Inflammatory macrophage treated with lipopolysaccharide for 4 hours (primary cell): Measurements from ENCODE around the gene PCCB.
"Not testable (repeated sequence)": the region's sequence is repeated elsewhere in the genome, so short reads cannot be mapped to it uniquely, and the experiment has no call there.

Experiments used
- DNase-seq: peaks from one replicate; pipeline ENCODE4 v3.0.0-alpha.2; 2020

PCCB gene

DNA sequence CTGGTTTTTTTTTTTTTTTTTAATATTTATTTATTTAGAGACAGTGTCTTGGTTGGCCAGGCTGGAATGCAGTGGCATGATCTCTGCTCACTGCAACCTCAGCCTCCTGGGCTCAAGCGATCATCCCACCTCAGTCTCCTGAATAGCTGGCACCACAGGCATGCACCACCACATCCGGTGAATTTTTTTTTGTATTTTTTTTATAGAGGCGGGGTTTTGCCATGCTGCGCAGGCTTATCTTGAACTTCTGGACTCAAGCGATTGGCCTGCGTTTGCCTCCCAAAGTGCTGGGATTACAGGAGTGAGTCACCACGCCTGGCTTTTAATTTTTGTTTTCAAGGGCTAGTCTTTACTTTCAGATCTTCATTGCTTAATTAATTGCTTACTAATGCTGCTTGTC, 13.1 kb downstream of the PCCB start:
- no peak for DNase-seq

GRCh38 chr3:136266468-136267125, 16.5 kb downstream of the PCCB start:
- DNase-seq: not testable (repeated sequence)

- no peak for DNase-seq
Measured at GRCh38 chr3:136267235-136267634, 17.1 kb downstream of the PCCB start.

DNA sequence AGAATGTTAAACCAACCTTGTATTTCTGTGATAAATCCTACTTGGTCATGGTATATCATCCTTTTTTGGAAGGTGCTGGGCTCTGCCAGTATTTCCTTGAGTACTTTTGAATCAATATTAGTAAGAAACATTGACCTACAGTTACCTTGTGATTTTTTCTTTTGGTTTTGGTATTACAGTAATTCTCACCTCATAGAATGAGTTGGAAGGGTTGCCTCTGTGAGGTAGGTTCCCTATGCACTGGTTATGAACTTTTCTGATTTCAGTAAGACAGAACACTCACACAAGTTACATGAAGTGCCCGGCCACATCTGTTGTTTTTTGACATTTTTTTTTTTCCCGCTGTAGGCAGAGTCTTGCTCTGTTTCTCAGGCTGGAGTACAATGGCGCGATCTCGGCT, 20.0 kb downstream of the PCCB start:
- DNase-seq: no peak

DNA sequence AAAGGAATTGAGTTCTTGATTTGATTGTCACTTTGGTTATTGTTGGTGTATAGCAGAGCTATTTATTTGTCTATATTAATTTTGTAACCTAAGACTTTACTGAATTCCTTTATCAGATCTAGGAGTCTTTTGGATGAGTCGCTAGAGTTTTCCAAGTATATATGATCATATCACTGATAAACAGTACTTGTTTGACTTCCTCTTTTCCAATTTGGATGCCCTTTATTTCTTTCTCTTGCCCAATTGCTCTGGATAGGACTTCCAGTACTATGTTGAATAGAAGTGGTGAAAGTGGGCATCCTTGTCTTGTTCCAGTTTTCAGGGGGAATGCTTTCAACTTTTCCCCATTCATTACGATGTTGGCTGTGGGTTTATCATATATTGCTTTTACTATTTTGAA, 21.5 kb downstream of the PCCB start:
- not testable (repeated sequence) for DNase-seq

GRCh38 chr3:136276049-136276755, 26.1 kb downstream of the PCCB start:
- DNase-seq: no peak

DNA sequence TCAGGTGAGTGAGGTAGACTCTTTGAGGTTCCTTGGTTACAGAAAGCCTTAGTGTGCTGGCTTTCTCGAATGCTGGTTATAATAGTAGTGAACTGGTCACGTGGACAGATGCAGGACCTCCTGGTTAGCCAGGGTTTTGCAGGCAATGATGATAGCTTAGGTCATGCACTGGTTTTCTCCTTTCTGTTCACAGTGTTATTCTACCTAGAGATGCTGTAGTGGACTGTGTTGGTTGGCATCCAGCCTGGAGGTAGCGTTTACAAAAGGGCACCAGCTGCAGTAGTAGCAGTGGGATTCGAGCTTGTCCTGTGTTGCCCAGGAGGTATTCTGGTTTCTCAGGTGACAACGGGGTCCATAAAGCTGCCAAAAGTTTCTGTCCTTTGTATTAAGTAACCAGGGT, 27.0 kb downstream of the PCCB start:
- DNase-seq: no peak

- no peak for DNase-seq
Measured at GRCh38 chr3:136277634-136278033, 27.5 kb downstream of the PCCB start.

DNA sequence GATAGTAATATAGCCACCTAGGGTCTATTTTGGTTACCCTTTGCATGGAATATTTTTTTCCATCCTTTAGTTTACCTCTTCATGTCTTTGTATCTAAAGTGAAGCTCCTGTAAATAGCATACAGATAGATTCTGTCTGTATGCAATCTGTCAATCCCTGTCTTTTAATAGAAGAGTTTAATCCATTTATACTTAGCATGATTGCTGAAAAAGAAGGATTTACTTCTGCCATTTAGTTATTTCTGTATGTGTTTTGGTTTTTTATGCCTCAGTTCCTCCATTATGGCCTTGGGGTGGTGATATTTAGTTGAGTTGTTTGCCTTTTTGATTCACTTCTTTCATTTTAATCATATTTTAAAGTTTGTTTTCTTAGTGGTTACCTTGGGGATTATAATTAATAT, 29.0 kb downstream of the PCCB start:
- DNase-seq: no peak

- DNase-seq: no peak
Measured at GRCh38 chr3:136280961-136281360, 30.8 kb downstream of the PCCB start.

GRCh38 chr3:136281966-136282520, 31.9 kb downstream of the PCCB start:
- DNase-seq: no peak

DNA sequence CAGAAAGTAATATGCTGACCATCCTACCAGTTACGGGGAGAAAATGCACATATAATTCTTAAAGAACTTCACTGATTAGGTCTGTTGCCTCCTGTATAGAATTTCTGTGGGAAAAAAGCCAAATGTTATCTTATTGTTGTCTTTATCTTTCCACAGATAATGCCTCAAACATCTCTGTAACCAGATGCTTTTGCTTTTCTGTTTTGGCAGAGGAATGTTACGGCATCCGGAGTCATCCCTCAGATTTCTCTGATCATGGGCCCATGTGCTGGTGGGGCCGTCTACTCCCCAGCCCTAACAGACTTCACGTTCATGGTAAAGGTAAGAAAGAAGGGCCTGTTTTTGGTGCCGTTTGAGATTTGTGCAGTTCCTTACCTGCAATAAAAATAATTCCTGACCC, 33.5 kb downstream of the PCCB start:
- DNase-seq: no peak

DNA sequence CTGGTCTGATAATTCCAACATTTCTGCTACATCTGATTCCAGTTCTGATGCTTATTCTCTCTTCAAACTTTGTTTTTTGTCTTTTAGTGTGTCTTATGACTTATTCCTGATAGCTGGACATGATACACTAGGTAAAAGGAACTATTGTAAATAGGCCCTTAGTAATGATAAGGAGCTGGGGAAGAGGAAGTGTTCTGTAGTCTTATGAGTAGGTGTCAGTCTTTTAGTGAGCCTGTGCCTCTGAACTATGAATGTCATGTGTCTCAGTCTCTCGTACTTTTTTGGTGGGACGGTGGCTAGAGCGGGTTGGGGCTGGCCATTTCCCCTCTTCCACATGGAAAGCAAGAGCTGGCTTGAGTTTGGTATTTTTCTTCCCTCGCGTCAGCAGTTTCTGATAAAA, 41.2 kb downstream of the PCCB start:
- DNase-seq: peak; percentile 24

- no peak for DNase-seq
Measured at GRCh38 chr3:136292500-136292899, 42.4 kb downstream of the PCCB start.

DNA sequence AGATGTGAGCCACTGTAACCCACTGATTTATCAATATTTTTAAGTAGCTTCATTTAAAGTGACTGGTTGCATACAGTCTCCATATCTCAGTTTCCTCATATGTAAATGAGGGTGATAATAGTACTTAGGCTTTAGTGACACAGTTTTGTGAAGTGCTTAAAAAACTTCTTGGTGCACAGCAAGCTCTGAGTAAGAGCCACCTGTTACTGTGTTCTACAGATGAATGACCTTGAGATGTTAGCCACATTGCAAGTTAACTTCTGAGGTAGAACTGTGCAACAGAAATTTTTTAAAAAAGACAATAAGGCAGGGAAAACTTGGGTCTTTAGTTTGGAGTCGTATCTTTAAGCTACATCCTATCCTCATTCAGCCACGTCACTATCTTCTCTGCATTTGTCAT, 43.1 kb downstream of the PCCB start:
- no peak for DNase-seq

DNA sequence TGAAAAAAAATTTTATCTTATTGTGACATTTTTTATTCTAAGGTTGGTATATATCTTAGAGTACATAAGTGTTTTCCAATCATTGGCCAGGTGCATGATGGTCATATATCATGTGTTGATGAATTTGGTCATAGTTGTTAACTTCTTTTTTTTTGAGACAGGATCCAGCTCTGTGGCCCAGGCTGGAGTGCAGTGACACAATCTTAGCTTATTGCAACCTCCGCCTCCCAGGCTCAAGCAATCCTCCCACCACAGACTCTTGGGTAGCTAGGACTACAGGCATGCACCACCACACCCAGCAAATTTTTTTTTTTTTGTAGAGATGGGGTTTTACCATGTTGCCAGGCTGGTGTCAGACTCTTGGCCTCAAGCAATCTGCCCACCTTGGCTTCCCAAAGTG, 44.0 kb downstream of the PCCB start:
- peak; percentile 30 for DNase-seq

- DNase-seq: no peak
Measured at GRCh38 chr3:136296960-136297359, 46.8 kb downstream of the PCCB start.

DNA sequence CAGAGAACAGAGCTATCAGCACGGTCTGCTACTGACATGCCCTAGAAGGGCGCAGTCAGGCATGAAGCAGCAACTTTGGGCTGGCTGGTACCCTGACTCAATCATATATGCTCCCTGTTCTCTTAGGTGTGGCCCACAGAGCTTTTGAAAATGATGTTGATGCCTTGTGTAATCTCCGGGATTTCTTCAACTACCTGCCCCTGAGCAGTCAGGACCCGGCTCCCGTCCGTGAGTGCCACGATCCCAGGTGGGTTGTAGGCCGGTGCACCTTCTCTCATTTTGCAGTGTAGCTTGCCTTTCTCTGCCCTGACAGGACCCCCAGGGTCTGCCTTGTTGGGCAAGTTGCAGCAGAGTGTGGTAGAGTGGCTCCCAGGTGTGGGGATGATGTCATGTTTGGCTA, 47.7 kb downstream of the PCCB start:
- DNase-seq: no peak

- DNase-seq: no peak
Measured at GRCh38 chr3:136300444-136300843, 50.3 kb downstream of the PCCB start.

GRCh38 chr3:136305879-136306278, 55.7 kb downstream of the PCCB start:
- DNase-seq: no peak

- DNase-seq: no peak
Measured at GRCh38 chr3:136311261-136311660, 61.1 kb downstream of the PCCB start.

- no peak for DNase-seq
Measured at GRCh38 chr3:136311968-136312367, 61.8 kb downstream of the PCCB start.

- DNase-seq: no peak
Measured at GRCh38 chr3:136326316-136326715, 76.2 kb downstream of the PCCB start.

- no peak for DNase-seq
Measured at GRCh38 chr3:136327671-136328070, 77.5 kb downstream of the PCCB start.

- DNase-seq: no peak
Measured at GRCh38 chr3:136329593-136329992, 79.5 kb downstream of the PCCB start.
